Stimulated activated CD4-positive, alpha-beta T cell treated with anti-CD3 and anti-CD28 coated beads, Interleukin-12 subunit alpha, Interleukin-12 subunit beta, amount 100 ng/mL, for 24 hours (primary cell): ENCODE measurements around the gene IMMP2L.
"Not testable (repeated sequence)": the region's sequence is repeated elsewhere in the genome, so short reads cannot be mapped to it uniquely, and the experiment has no call there.

Experiments
- DNase-seq, 2 experiments: peaks; one replicate each; pipeline ENCODE4 v3.0.0-alpha.2; 2020; ENCODE audit warnings: low read depth in 2 of 2

IMMP2L gene

DNA sequence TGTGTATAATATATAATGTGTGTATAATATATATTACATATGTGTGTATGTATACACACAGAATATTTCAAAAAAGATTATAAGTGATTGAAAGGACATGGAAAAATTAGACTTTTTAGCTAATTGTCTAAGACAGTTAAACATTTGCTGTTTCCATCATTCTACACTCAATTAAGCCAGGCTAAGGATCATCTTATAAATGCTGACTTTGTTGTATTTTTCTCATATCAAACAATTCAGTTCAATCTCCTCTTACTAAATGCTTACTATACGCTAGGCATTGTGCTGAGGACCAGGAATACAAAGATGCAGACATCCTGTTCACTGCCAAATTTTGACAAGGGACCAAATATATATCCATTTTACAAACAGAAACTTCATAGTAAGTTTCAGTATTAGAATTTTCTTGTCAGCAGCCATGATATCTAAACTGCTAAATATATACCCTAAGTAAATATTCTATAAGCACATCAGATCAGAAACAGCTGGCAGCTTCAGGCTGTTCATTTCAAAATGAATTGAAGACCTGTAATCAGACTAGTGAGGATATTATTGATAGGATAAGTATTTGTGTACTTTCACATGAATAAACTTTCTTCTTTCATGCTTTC lies 481.7 kb downstream of the IMMP2L start:
- no peak for DNase-seq

DNA sequence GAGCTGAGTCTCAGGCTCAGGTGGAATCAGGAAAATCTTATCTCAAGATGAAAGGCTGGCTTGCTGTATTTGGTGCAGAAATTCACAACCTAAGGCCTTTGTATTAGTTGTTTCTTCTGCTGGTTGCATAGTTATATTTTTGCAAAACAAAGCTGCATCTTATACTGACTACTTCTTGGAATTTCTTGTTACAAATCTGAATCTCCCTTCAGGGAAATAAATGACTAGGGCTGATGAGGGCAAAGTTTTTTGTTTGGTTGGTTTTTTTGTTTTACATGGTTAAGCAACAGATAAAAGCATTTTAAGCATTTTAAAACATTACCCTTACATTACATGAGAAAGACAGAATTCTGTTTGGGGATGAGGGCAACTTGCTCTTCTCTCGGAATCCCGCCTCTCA lies 485.3 kb downstream of the IMMP2L start:
- no peak for DNase-seq

GRCh38 chr7:111076205-111076604 lies 486.1 kb downstream of the IMMP2L start:
- no peak for DNase-seq

GRCh38 chr7:111075498-111075897 lies 486.8 kb downstream of the IMMP2L start:
- no peak for DNase-seq

GRCh38 chr7:111074748-111075146 lies 487.5 kb downstream of the IMMP2L start:
- no peak for DNase-seq

- no peak for DNase-seq
Measured at GRCh38 chr7:111074071-111074747, 488.1 kb downstream of the IMMP2L start.

GRCh38 chr7:111072658-111073057 lies 489.6 kb downstream of the IMMP2L start:
- not testable (repeated sequence) for DNase-seq

DNA sequence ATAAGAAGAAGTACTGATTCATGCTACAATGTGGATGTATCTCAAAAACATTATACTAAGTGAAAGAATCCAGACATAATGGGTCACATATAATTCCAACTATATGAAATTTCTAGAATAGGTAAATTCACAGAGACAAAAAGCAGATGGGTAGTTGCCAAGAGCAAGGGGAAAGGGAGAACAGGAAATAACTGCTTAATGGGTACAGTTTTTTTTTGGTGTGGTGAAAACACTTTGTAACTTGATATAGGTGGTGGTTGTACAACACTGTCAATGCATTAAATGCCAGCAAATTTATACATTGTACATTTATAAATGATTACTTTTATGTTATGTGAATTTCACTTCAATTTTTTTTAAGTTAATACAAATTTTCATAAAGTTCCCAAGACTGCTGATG lies 490.7 kb downstream of the IMMP2L start:
- no peak for DNase-seq

GRCh38 chr7:111068618-111069017 lies 493.7 kb downstream of the IMMP2L start:
- DNase-seq, result no peak

- no peak for DNase-seq
Measured at GRCh38 chr7:111067682-111068081, 494.6 kb downstream of the IMMP2L start.

- DNase-seq, result no peak
Measured at GRCh38 chr7:111067251-111067650, 495.0 kb downstream of the IMMP2L start.

- DNase-seq, result no peak
Measured at GRCh38 chr7:111063166-111063565, 499.1 kb downstream of the IMMP2L start.

DNA sequence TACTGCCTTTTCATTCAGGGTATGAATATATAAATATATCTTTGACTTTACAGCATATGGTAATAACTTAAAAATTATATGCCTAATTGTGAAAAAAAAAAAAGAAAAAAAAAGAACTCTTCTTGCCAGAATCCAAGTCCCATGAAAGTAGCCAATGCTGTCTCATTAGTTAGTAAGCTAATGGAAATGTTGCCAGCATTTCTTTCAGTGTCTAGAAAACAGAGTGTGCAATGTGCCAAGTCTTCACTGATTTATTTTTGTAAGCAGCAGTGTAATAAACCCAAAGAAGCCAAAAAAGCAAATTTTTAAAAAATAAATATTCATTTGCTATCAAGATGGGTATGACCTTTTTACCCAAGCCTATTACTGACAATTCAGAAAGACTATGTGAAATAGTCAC lies 502.5 kb downstream of the IMMP2L start:
- no peak for DNase-seq

- DNase-seq, result no peak
Measured at GRCh38 chr7:111057066-111057465, 505.2 kb downstream of the IMMP2L start.

DNA sequence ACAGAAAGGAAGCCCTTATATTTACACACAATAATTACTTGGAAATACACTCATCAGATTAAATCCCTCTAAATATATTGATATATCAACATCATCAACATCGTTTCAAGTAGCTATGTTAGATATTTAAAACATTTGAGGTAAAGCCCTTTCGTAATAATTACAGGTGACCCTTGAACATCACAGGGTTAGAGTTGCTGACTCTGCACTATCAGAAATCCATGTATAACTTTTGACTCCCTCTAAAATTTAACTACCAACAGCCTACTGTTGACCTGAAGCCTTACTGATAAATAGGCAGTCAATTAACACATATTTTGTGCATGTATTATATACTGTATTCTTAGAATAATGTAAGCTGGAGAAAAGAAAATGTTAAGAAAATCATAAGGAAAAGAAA lies 505.9 kb downstream of the IMMP2L start:
- no peak for DNase-seq

GRCh38 chr7:111053035-111053434 lies 509.3 kb downstream of the IMMP2L start:
- DNase-seq, result no peak

DNA sequence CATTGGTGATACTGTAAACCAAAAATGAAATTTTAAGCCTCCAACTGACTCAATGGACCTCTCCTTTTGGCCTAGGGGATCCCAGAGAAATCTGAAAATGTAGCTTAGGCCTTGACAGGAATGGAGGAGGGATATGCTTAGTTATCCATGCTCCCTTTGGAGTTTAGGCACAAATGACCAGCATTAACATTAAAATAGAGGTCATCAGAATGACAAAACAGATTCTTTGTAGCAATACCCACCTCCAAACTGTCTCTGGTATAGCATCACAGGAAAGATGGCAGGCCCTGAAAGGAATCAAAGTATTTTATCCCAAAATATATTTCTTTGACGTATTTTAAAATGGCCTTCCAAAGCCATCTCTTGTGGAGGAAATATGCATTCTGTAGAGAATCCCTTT lies 510.5 kb downstream of the IMMP2L start:
- no peak for DNase-seq

- DNase-seq, result no peak
Measured at GRCh38 chr7:111050875-111051416, 511.3 kb downstream of the IMMP2L start.

GRCh38 chr7:111049971-111050680 lies 512.2 kb downstream of the IMMP2L start:
- DNase-seq, result no peak

GRCh38 chr7:111047595-111047994 lies 514.7 kb downstream of the IMMP2L start:
- DNase-seq, result no peak

DNA sequence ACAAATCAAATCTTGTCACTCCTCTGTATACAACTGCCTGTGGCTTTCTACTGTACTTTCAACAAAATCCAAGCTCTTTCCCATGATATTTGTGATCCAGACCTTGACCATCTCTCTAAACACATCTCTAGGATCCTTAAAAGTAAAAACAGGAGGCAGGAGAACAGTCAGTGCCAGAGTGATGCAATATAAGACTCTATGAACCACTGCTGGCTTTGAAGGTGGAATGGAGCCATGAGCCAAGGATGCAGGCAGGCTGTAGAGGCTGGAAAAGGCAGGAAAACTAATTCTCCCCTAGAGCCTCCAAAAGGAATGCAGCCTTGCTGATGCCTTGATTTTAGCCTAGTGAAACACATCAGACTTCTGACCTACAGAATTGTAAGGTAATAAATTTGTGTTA lies 516.8 kb downstream of the IMMP2L start:
- DNase-seq, result no peak

DNA sequence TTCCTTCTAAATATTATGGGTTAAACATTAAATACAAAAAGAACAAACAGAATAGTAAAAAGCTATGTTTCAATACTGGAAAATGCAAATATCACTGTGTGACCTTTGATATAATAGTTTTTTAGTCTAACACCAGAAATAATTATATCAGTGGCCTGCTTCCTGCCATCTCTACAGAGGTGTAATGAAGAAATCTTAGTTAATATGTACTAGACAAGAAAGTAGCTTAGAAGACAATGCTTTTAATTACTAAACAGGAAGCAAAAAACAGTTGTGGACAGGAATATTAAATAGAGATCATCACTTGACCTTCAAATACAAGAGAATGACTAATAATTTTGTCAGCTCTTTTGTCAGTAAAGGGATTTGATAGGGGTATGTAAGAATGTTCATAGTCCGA lies 518.7 kb downstream of the IMMP2L start:
- no peak for DNase-seq

DNA sequence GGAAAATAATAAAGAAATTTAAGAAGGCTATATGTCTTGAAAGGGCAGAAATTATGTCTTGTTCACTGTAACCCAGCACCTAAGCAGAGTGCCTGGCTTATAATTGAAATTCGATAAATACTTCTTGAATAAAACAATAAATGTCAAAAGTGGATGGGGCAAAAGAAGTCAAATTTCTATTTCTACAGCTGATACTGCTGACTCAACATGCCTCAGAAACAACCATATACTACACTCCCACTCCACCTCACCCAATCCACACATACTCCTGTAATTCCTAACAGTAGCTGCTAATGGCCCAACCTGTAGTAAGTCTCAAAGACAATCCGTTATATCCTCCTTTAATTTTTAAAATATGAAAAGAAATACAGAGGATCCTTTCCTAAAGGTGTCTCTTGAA lies 519.5 kb downstream of the IMMP2L start:
- DNase-seq, result no peak
